ENCODE data around the gene ISOC2.
"Not testable (repeated sequence)": the region's sequence is repeated elsewhere in the genome, so short reads cannot be mapped to it uniquely, and the experiment has no call there.

Gene ISOC2

GRCh38 chr19:55500368-55500952 is 39.0 kb upstream of the ISOC2 start:
- DNase-seq (ENCODE audit: extremely low read depth, low read depth) = no peak
- no peak for TF ChIP-seq CTCF (IDR thresholded peaks at IDR 0.05; ENCODE audit: low read depth, low read length)

- no peak for TF ChIP-seq CTCF (IDR thresholded peaks at IDR 0.05; ENCODE audit: low read depth, low read length)
- DNase-seq (ENCODE audit: extremely low read depth, low read depth) = no peak
Observed at GRCh38 chr19:55498246-55498840, 36.9 kb upstream of the ISOC2 start.

GRCh38 chr19:55497763-55498162 is 36.3 kb upstream of the ISOC2 start:
- DNase-seq (ENCODE audit: extremely low read depth, low read depth) = no peak
- no peak for TF ChIP-seq CTCF (IDR thresholded peaks at IDR 0.05; ENCODE audit: low read depth, low read length)

GRCh38 chr19:55496820-55497219 is 35.4 kb upstream of the ISOC2 start:
- DNase-seq (ENCODE audit: extremely low read depth, low read depth) = not testable (repeated sequence)

DNA sequence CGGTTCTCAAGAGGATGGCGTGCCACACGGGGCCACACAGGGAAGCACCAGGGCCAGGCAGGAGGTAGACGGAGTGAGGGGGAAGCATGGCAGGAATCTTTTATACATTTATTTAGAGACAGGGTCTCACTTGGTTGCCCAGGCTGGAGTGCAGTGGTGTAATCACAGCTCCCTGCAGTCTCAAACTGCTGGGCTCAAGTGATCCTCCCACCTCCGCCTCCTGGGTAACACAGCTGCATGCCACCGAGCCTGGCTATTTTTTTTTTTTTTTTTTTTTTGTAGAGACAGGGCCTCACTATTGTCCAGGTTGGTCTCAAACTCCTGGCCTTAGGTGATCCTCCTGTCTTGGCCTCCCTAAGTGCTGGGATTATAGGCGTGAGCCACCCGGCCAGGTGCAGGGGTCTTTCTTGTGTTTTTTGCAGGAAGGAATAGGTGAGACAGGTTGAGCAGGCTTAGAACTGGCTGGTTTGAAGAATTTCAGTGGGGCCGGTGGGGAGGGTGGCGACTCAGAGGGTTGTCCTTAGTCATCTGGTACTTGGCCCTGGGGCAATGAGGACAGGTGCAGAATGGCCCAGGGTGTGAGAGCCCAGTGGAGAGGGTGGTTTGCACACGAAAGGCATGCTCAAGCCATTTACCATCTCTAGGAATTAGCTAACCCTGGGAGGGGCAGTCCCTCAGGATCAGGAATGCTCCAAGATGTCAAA is 34.4 kb upstream of the ISOC2 start:
- no peak for DNase-seq (ENCODE audit: extremely low read depth, low read depth)
- no peak for TF ChIP-seq CTCF (IDR thresholded peaks at IDR 0.05; ENCODE audit: low read depth, low read length)

- TF ChIP-seq CTCF (IDR thresholded peaks at IDR 0.05; ENCODE audit: low read depth, low read length) = no peak
- peak; percentile 74 for DNase-seq (ENCODE audit: extremely low read depth, low read depth)
Observed at GRCh38 chr19:55494172-55494761, 32.8 kb upstream of the ISOC2 start.

- TF ChIP-seq CTCF (IDR thresholded peaks at IDR 0.05; ENCODE audit: low read depth, low read length) = no peak
Observed at GRCh38 chr19:55493645-55494171, 32.3 kb upstream of the ISOC2 start.

More at GRCh38 chr19:55493645-55494171, 32.3 kb upstream of the ISOC2 start:
- DNase-seq (ENCODE audit: extremely low read depth, low read depth) = no peak
